H9 (cell line): ENCODE measurements around the gene TMEM121. TPM values are rescaled to one million over a fixed set of nuclear protein-coding genes. Genes with fewer than 3 reads are reported as not detected.

Source experiments
- DNase-seq: peaks from one replicate; pipeline ENCODE4 v3.0.0-alpha.2; 2017
- H2AFZ ChIP-seq: one replicate; pipeline ENCODE4 v1.6.1; 2013; ENCODE audit warnings: mild to moderate bottlenecking, low read length, control low read depth, moderate library complexity
- H2AK5ac ChIP-seq: 2 replicates; pipeline ENCODE4 v1.6.1; 2013; ENCODE audit warnings: low read length, control low read depth, mixed read lengths; ENCODE audit not compliant: insufficient read length
- H2BK120ac ChIP-seq: one replicate; pipeline ENCODE4 v1.6.1; 2013; ENCODE audit warnings: low read depth, mild to moderate bottlenecking, low read length, control low read depth, inconsistent platforms; ENCODE audit not compliant: poor library complexity, severe bottlenecking
- H2BK12ac ChIP-seq: 2 replicates; pipeline ENCODE4 v1.6.1; 2013; ENCODE audit warnings: low read length, control low read depth, mixed read lengths, low read depth; ENCODE audit not compliant: insufficient read length
- H2BK15ac ChIP-seq: 2 replicates; pipeline ENCODE4 v1.6.1; 2013; ENCODE audit warnings: low read depth, low read length, control low read depth
- H2BK20ac ChIP-seq: one replicate; pipeline ENCODE4 v1.6.1; 2013; ENCODE audit warnings: low read depth, mild to moderate bottlenecking, low read length, control low read depth, inconsistent platforms; ENCODE audit not compliant: poor library complexity, severe bottlenecking
- H2BK5ac ChIP-seq: 2 replicates; pipeline ENCODE4 v1.6.1; 2013; ENCODE audit warnings: low read length, control low read depth, mixed read lengths; ENCODE audit not compliant: insufficient read length
- H3K14ac ChIP-seq: 2 replicates; pipeline ENCODE4 v1.6.1; 2013; ENCODE audit warnings: low read length, control low read depth; ENCODE audit not compliant: insufficient read depth
- H3K18ac ChIP-seq: 2 replicates; pipeline ENCODE4 v1.6.1; 2013; ENCODE audit warnings: low read depth, mild to moderate bottlenecking, mixed read lengths, low read length, control low read depth; ENCODE audit not compliant: insufficient read length
- H3K23ac ChIP-seq: 2 replicates; pipeline ENCODE4 v1.6.1; 2013; ENCODE audit warnings: low read length, control low read depth, mixed read lengths, low read depth; ENCODE audit not compliant: insufficient read length
- H3K23me2 ChIP-seq: 2 replicates; pipeline ENCODE4 v1.6.1; 2013; ENCODE audit warnings: low read depth, mild to moderate bottlenecking, mixed read lengths, low read length, control low read depth; ENCODE audit not compliant: insufficient read length, poor library complexity, severe bottlenecking
- H3K27ac ChIP-seq: 2 replicates; pipeline ENCODE4 v1.5.1; 2013; ENCODE audit warnings: low read length, control low read depth, mixed read lengths, low read depth; ENCODE audit not compliant: insufficient read length
- H3K27me3 ChIP-seq: 2 replicates; pipeline ENCODE4 v1.6.1; 2013; ENCODE audit warnings: low read length, control low read depth, inconsistent platforms; ENCODE audit not compliant: insufficient read depth
- H3K4ac ChIP-seq: 2 replicates; pipeline ENCODE4 v1.6.1; 2013; ENCODE audit warnings: low read depth, mild to moderate bottlenecking, control low read depth, inconsistent platforms, low read length, moderate library complexity
- H3K4me1 ChIP-seq: 2 replicates; pipeline ENCODE4 v1.6.1; 2013; ENCODE audit warnings: low read length, control low read depth, inconsistent platforms; ENCODE audit not compliant: insufficient read depth
- H3K4me2 ChIP-seq: 2 replicates; pipeline ENCODE4 v1.6.1; 2013; ENCODE audit warnings: low read length, control low read depth, mixed read lengths; ENCODE audit not compliant: insufficient read length, insufficient read depth
- H3K56ac ChIP-seq: 2 replicates; pipeline ENCODE4 v1.6.1; 2013; ENCODE audit warnings: low read depth, mild to moderate bottlenecking, mixed read lengths, low read length, control low read depth; ENCODE audit not compliant: insufficient read length
- H3K79me1 ChIP-seq: 2 replicates; pipeline ENCODE4 v1.6.1; 2013; ENCODE audit warnings: low read depth, mild to moderate bottlenecking, moderate library complexity, low read length, control low read depth, inconsistent platforms; ENCODE audit not compliant: insufficient read depth, poor library complexity, severe bottlenecking
- H3K79me2 ChIP-seq: 2 replicates; pipeline ENCODE4 v1.6.1; 2013; ENCODE audit warnings: low read length, control low read depth, inconsistent platforms; ENCODE audit not compliant: insufficient read depth
- H3K9ac ChIP-seq: 2 replicates; pipeline ENCODE4 v1.6.1; 2013; ENCODE audit warnings: low read length, control low read depth, mixed read lengths; ENCODE audit not compliant: insufficient read length; ENCODE audit errors: extremely low read depth
- H3K9me3 ChIP-seq: one replicate; pipeline ENCODE4 v1.6.1; 2013; ENCODE audit warnings: low read depth, low read length, inconsistent platforms; ENCODE audit not compliant: control insufficient read depth
- H3T11ph ChIP-seq: one replicate; pipeline ENCODE4 v1.6.1; 2013; ENCODE audit warnings: mild to moderate bottlenecking, low read length, control low read depth, inconsistent platforms
- H4K20me1 ChIP-seq: one replicate; pipeline ENCODE4 v1.6.1; 2013; ENCODE audit not compliant: control insufficient read depth, insufficient read length, insufficient read depth
- H4K5ac ChIP-seq: 2 replicates; pipeline ENCODE4 v1.6.1; 2013; ENCODE audit warnings: low read depth, mild to moderate bottlenecking, mixed read lengths, low read length, control low read depth; ENCODE audit not compliant: insufficient read length
- H4K8ac ChIP-seq: replicated peaks from 2 replicates; pipeline ENCODE4 v1.6.1; 2013; ENCODE audit warnings: low read length, control low read depth, mixed read lengths, low read depth; ENCODE audit not compliant: insufficient read length
- H4K91ac ChIP-seq: 2 replicates; pipeline ENCODE4 v1.6.1; 2013; ENCODE audit warnings: low read depth, mild to moderate bottlenecking, moderate library complexity, mixed read lengths, low read length, control low read depth; ENCODE audit not compliant: insufficient read length
- H3K27ac Mint-ChIP-seq, 3 experiments: 2 replicates in 2 of 3; 3 replicates in 1 of 3; pipeline ENCODE4 v1.8.0; 2020 to 2021; ENCODE audit warnings: mixed read lengths in 3 of 3, mild to moderate bottlenecking in 1 of 3, moderate library complexity in 1 of 3
- H3K27me3 Mint-ChIP-seq: 2 replicates; pipeline ENCODE4 v1.8.0; 2021; ENCODE audit warnings: low read depth, mild to moderate bottlenecking, moderate library complexity, mixed read lengths
- H3K36me3 Mint-ChIP-seq, 3 experiments: 2 replicates in 2 of 3; 3 replicates in 1 of 3; pipeline ENCODE4 v1.8.0; 2020 to 2021; ENCODE audit warnings: low read depth in 3 of 3, mixed read lengths in 3 of 3; ENCODE audit not compliant: insufficient read depth in 1 of 3
- H3K4me1 Mint-ChIP-seq, 2 experiments: 2 replicates each; pipeline ENCODE4 v1.8.0; 2020; ENCODE audit warnings: mixed read lengths in 2 of 2
- H3K4me3 Mint-ChIP-seq, 2 experiments: 2 replicates in 1 of 2; 3 replicates in 1 of 2; pipeline ENCODE4 v1.8.0; 2020 to 2021; ENCODE audit warnings: mild to moderate bottlenecking in 2 of 2, mixed read lengths in 2 of 2, moderate library complexity in 1 of 2
- H3K9me3 Mint-ChIP-seq, 2 experiments: 2 replicates in 1 of 2; 3 replicates in 1 of 2; pipeline ENCODE4 v1.8.0; 2020; ENCODE audit warnings: mild to moderate bottlenecking in 2 of 2, mixed read lengths in 2 of 2, moderate library complexity in 1 of 2
- CTCF ChIP-seq: fragments of 200-600 bp; sonication (generic); conservative IDR thresholded peaks from 3 replicates; pipeline ENCODE4 v1.8.0; 2021; ENCODE audit warnings: antibody characterized with exemption, mild to moderate bottlenecking
- WGBS: extraction: QIAGEN DNeasy Blood & Tissue Kit; methylation state at CpG from one replicate; pipeline ENCODE4 v1.1.7; 2013; ENCODE audit warnings: missing lambda C conversion rate, low lambda C conversion rate, mixed read lengths; ENCODE audit not compliant: insufficient read length; ENCODE audit errors: extremely low coverage; 5-methylcytosine and 5-hydroxymethylcytosine counted together
- total RNA-seq: library from RNA; stranded (reverse); gene quantifications from 2 replicates; pipeline ENCODE4 v1.2.1, GENCODE V29; 2021

TMEM121 gene
- total RNA-seq, 1 experiment from 2014 or later, result 2.6 TPM

DNA sequence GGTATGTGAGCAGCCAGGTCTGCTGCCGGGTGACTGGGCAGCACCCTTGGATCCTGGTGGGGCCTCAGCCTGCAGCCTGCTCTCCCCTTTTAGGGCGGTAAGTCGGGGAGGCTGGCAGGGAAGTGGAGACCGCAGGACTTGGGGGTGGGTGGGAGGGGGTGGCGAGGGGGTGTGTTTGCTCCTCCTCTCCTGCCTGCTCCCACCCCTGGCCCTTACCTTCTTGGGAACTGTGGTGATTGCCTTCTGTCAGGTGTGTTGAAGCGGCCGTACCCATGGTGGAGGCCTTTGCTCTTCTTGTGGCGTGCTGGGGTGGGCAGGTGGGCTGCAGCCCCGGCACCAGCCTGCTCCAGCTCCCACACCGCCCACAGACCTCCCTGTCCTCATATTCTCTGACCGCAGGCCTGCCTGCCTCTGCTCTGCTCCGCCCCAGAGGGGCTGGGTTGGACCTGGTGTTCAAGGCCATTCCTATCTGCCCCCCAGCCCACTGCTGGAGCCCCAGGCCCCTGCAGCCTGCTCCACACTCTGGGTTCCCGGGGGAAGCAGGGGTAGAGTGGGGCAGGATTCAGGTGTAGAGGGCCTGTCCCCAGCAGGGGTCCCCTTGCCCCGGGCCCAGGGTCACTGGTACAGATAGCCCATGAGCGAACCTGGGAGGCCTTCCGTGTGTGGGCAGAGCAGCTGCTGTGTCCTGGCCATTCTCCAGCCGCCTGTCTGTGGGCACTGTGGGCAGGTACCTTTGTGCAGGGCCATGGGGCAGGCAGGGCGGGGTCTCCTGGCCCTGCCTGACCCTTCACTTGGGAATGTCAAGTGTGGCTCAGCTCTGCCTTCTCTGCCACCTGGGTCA is 30.2 kb upstream of the TMEM121 start:
- Mint-ChIP-seq H3K27me3 (no peaks in the 10 kb centered on the region), H3K9me3 (peaks cover 0 to 4% of the 10 kb centered on the region in 2 experiments; a peak in 1 of 5 replicates), H3K4me3 (no peak overlapping the region), H3K4me1 (peaks cover 0 to 9% of the 10 kb centered on the region in 2 experiments; a peak in 2 of 4 replicates), H3K27ac (no peak overlapping the region), H3K36me3 (peaks cover 0 to 5% (median 0%) of the 10 kb centered on the region in 3 experiments; a peak in 2 of 7 replicates)
- Histone ChIP-seq H3T11ph (no peak overlapping the region), H2BK20ac (no peak overlapping the region), H3K27ac (no peak overlapping the region), H3K23me2 (no peaks in the 10 kb centered on the region), H3K18ac (no peak overlapping the region), H3K79me1 (no peaks in the 10 kb centered on the region), H3K4ac (no peak overlapping the region), H3K56ac (no peak overlapping the region), H2BK15ac (no peak overlapping the region), H3K14ac (no peak overlapping the region; the same call in 1 of the 2 replicates), H4K8ac (no peak overlapping the region), H3K79me2 (no peaks in the 10 kb centered on the region), H2BK12ac (no peak overlapping the region), H2AFZ (no peak overlapping the region), H3K23ac (no peak overlapping the region), H3K27me3 (no peaks in the 10 kb centered on the region), H2BK120ac (no peak overlapping the region), H4K20me1 (no peaks in the 10 kb centered on the region), H3K4me1 (no peaks in the 10 kb centered on the region), H3K9me3 (no peaks in the 10 kb centered on the region), H3K4me2 (no peak overlapping the region), H4K5ac (no peak overlapping the region), H2AK5ac (no peak overlapping the region), H2BK5ac (no peak overlapping the region), H4K91ac (no peak overlapping the region), H3K9ac (no peak overlapping the region)
- no CpG with 5 or more reads among the region's 18 CpGs for WGBS
- DNase-seq, result peak; percentile 18
- TF ChIP-seq CTCF, result no peak
